ENCODE measurements around the gene CCND2. TPM values are rescaled to one million over a fixed set of nuclear protein-coding genes. Genes with fewer than 3 reads are reported as not detected.

The CCND2 gene
- total and polyA plus RNA-seq, 9 of the 15 experiments (the other 6 are each of a cell fraction or from before 2014, with no cell fraction given), result 13.6 to 99.3 (median 39.6) TPM

DNA sequence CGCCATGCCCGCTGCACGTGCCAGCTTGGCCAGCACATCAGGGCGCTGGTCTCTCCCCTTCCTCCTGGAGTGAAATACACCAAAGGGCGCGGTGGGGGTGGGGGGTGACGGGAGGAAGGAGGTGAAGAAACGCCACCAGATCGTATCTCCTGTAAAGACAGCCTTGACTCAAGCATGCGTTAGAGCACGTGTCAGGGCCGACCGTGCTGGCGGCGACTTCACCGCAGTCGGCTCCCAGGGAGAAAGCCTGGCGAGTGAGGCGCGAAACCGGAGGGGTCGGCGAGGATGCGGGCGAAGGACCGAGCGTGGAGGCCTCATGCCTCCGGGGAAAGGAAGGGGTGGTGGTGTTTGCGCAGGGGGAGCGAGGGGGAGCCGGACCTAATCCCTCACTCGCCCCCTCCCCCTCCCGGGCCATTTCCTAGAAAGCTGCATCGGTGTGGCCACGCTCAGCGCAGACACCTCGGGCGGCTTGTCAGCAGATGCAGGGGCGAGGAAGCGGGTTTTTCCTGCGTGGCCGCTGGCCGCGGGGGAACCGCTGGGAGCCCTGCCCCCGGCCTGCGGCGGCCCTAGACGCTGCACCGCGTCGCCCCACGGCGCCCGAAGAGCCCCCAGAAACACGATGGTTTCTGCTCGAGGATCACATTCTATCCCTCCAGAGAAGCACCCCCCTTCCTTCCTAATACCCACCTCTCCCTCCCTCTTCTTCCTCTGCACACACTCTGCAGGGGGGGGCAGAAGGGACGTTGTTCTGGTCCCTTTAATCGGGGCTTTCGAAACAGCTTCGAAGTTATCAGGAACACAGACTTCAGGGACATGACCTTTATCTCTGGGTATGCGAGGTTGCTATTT lies 914 bp upstream of the CCND2 start:
- no peaks in the 10 kb centered on the region for H3K9me3 ChIP-seq (replicated peaks; ENCODE audit: control insufficient read depth, insufficient read depth, low read depth, low read length)
- H2AFZ ChIP-seq (ENCODE audit: low read depth, low read length), result peak overlapping the region; percentile 80
- H3K79me2 ChIP-seq (ENCODE audit: control insufficient read depth, insufficient read depth, low read length), result peaks cover 42% of the 10 kb centered on the region
- peak overlapping the region; percentile 69 to 86 for H3K9ac ChIP-seq (ENCODE audit: insufficient read depth in 1 of 2, low read depth in 2 of 2, low read length in 2 of 2)
- no peaks in the 10 kb centered on the region for H3K9me1 ChIP-seq (ENCODE audit: control insufficient read depth, insufficient read depth, low read length)
- DNase-seq (ENCODE audit: extremely low read depth in 1 of 4, low spot score in 3 of 4), result peak; percentile 41 to 81 (median 60)
- peak; percentile 34 for ATAC-seq
- no peaks in the 10 kb centered on the region; the same call in 1 of the 2 replicates for H4K20me1 ChIP-seq (replicated peaks; ENCODE audit: control insufficient read depth, insufficient read depth, low read length)
- peak overlapping the region; percentile 81 for H3K4me3 ChIP-seq
- H3K27ac ChIP-seq (ENCODE audit: extremely low read depth, low read depth, low read length), result peak overlapping the region; percentile 93
- under 1% methylated on average over 29 of the region's 62 CpGs for WGBS (ENCODE audit: insufficient coverage, low coverage, missing lambda C conversion rate)
- H3K4me1 ChIP-seq (replicated peaks in 1 of 2; ENCODE audit: control insufficient read depth in 2 of 2, insufficient read depth in 2 of 2, low read length in 2 of 2), result peaks cover 27 to 52% of the 10 kb centered on the region in 2 experiments
- intact Hi-C loops (cut with micrococcal nuclease), result no loop called here
- in situ Hi-C loops (cut with MboI), result no loop called here
- H3K4me2 ChIP-seq (ENCODE audit: insufficient read depth, low read length), result peak overlapping the region; percentile 83
- FAIRE-seq, result peak; percentile 67
- peaks cover 19% of the 10 kb centered on the region for H3K36me3 ChIP-seq (ENCODE audit: control insufficient read depth, insufficient read depth, low read length)
- no TSS peak for BruUV-seq (replicated peaks)
- ChIA-PET CTCF (ENCODE audit: low intra/inter-chr PET ratio) (no interaction called here), POLR2A (interaction anchor here (0.6 to 1.0 kb wide), 4 partner anchors 88 to 376 kb away, joined by 3 read pairs; partner anchors contain the start of genes AKAP3 and NDUFA9)
- peaks cover 0 to 5% of the 10 kb centered on the region in 2 experiments; a peak in 2 of 5 replicates for H3K27me3 ChIP-seq (ENCODE audit: control insufficient read depth in 2 of 2, insufficient read depth in 2 of 2, low read length in 2 of 2)
- TF ChIP-seq, protein P1, sequence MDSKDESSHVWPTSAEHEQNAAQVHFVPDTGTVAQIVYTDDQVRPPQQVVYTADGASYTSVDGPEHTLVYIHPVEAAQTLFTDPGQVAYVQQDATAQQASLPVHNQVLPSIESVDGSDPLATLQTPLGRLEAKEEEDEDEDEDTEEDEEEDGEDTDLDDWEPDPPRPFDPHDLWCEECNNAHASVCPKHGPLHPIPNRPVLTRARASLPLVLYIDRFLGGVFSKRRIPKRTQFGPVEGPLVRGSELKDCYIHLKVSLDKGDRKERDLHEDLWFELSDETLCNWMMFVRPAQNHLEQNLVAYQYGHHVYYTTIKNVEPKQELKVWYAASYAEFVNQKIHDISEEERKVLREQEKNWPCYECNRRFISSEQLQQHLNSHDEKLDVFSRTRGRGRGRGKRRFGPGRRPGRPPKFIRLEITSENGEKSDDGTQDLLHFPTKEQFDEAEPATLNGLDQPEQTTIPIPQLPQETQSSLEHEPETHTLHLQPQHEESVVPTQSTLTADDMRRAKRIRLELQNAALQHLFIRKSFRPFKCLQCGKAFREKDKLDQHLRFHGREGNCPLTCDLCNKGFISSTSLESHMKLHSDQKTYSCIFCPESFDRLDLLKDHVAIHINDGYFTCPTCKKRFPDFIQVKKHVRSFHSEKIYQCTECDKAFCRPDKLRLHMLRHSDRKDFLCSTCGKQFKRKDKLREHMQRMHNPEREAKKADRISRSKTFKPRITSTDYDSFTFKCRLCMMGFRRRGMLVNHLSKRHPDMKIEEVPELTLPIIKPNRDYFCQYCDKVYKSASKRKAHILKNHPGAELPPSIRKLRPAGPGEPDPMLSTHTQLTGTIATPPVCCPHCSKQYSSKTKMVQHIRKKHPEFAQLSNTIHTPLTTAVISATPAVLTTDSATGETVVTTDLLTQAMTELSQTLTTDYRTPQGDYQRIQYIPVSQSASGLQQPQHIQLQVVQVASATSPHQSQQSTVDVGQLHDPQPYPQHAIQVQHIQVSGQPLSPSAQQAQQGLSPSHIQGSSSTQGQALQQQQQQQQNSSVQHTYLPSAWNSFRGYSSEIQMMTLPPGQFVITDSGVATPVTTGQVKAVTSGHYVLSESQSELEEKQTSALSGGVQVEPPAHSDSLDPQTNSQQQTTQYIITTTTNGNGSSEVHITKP (IDR thresholded peaks at IDR 0.05; ENCODE audit: partially characterized antibody), result no peak
- TF ChIP-seq GTF2F1 (IDR thresholded peaks at IDR 0.05; ENCODE audit: low read depth, low read length), result no peak
- TF ChIP-seq CBFB (CRISPR knock-in tag; IDR thresholded peaks at IDR 0.05), result no peak
- TF ChIP-seq HNRNPLL (IDR thresholded peaks at IDR 0.05; ENCODE audit: low read depth, low read length, poor library complexity, severe bottlenecking), result no peak
- peak; percentile 47; the same call in 1 of the 2 replicates for TF ChIP-seq TOE1 (IDR thresholded peaks at IDR 0.05; ENCODE audit: borderline replicate concordance)
- TF ChIP-seq TOE1 (CRISPR knock-in tag; IDR thresholded peaks at IDR 0.05; ENCODE audit: borderline replicate concordance, low read depth), result no peak
- TF ChIP-seq JUND (IDR thresholded peaks at IDR 0.05; ENCODE audit: borderline replicate concordance, low read depth, low read length), result 0 out of 2 replicates have a peak, but pooled peaks have one; percentile 5
- TF ChIP-seq JUND (tag; IDR thresholded peaks at IDR 0.05; ENCODE audit: borderline replicate concordance, low read depth, low read length), result no peak
- 0 out of 2 replicates have a peak, but pooled peaks have one; percentile 18 for TF ChIP-seq EGR1 (conservative IDR thresholded peaks at IDR 0.05)
- TF ChIP-seq KLF1 (tag; IDR thresholded peaks at IDR 0.05), result no peak
- TF ChIP-seq CREB1 (IDR thresholded peaks at IDR 0.05), result no peak
- peak; percentile 44 for TF ChIP-seq CREB1 (CRISPR knock-in tag; IDR thresholded peaks at IDR 0.05)
- TF ChIP-seq, protein P2, sequence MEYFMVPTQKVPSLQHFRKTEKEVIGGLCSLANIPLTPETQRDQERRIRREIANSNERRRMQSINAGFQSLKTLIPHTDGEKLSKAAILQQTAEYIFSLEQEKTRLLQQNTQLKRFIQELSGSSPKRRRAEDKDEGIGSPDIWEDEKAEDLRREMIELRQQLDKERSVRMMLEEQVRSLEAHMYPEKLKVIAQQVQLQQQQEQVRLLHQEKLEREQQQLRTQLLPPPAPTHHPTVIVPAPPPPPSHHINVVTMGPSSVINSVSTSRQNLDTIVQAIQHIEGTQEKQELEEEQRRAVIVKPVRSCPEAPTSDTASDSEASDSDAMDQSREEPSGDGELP (CRISPR knock-in tag; IDR thresholded peaks at IDR 0.05; ENCODE audit: borderline replicate concordance), result peak; percentile 60; the same call in 1 of the 2 replicates
- TF ChIP-seq HMGN3 (IDR thresholded peaks at IDR 0.05; ENCODE audit: borderline replicate concordance, extremely low read depth, insufficient read length, low read depth, low read length), result peak; percentile 28
- no peak; the same call in 1 of the 2 replicates for TF ChIP-seq ZEB2 (IDR thresholded peaks at IDR 0.05)
- no peak for TF ChIP-seq ARHGAP35 (IDR thresholded peaks at IDR 0.05; ENCODE audit: partially characterized antibody)
- TF ChIP-seq ZNF316 (IDR thresholded peaks at IDR 0.05), result no peak

All from K562 (cell line).